Measurements from ENCODE around the gene GRM5. TPM values are rescaled to one million over a fixed set of nuclear protein-coding genes. Genes with fewer than 3 reads are reported as not detected.
"Not testable (repeated sequence)": the region's sequence is repeated elsewhere in the genome, so short reads cannot be mapped to it uniquely, and the experiment has no call there.

The GRM5 gene
- total RNA-seq, 1 donor from 2014 or later = 0.26 TPM

GRCh38 chr11:88950975-88951374, 114.8 kb downstream of the GRM5 start:
- H3K36me3 Mint-ChIP-seq (ENCODE audit: insufficient read depth) = no peaks in the 10 kb centered on the region
- H3K4me1 Mint-ChIP-seq (ENCODE audit: low read depth) = peaks cover 20% of the 10 kb centered on the region

GRCh38 chr11:88948908-88949307, 116.9 kb downstream of the GRM5 start:
- not testable (repeated sequence) for H3K9me3 Mint-ChIP-seq (ENCODE audit: low read depth); H3K27ac Mint-ChIP-seq; H3K4me3 Mint-ChIP-seq (ENCODE audit: low read depth); H3K36me3 Mint-ChIP-seq (ENCODE audit: insufficient read depth); DNase-seq (ENCODE audit: low spot score, unreplicated experiment); H3K27me3 Mint-ChIP-seq
- H3K4me1 Mint-ChIP-seq (ENCODE audit: low read depth) = peaks cover 19% of the 10 kb centered on the region

More at GRCh38 chr11:88950975-88951374, 114.8 kb downstream of the GRM5 start:
- H3K4me3 Mint-ChIP-seq (ENCODE audit: low read depth) = no peak overlapping the region
- no peaks in the 10 kb centered on the region for H3K9me3 Mint-ChIP-seq (ENCODE audit: low read depth)
- DNase-seq (ENCODE audit: low spot score, unreplicated experiment) = no peak
- no peaks in the 10 kb centered on the region for H3K27me3 Mint-ChIP-seq
- no peak for TF ChIP-seq CTCF (IDR thresholded peaks at IDR 0.05; ENCODE audit: unreplicated experiment)
- H3K27ac Mint-ChIP-seq = no peak overlapping the region

DNA sequence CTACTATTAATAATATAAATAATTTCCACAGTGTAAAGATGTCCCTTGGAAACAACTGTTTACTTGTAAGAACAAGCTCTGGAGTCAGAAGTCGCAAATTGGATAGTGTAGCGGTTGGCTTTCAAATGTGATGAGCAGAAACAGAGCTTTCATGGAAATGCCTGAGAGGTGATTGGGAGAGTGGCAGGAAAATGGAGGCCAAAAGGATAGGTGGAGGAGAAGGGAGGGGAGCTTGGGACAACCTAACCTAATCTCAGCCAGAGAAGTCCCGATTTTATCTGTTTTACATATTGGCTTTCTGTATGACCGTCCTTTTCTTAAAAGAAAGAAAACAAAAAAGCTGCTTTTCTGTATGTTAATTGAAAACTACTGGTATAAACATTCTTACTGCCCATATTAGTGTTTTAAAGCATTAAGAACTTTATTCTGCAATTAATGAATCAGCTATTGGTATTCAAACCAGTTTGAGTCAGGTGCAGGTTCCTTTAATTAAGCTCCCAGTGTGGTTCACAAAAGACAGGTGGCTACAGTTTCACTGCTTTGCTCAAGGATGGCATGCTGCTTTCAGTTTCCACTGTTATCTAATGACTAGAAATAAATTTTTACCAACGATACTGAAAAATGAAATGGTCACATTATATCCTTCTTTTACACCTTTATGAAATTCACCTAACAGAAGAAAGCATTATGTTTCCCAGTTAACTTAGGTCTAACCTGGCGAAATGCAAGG, 117.8 kb downstream of the GRM5 start:
- H3K4me3 Mint-ChIP-seq (ENCODE audit: low read depth); DNase-seq (ENCODE audit: low spot score, unreplicated experiment); H3K36me3 Mint-ChIP-seq (ENCODE audit: insufficient read depth); H3K27ac Mint-ChIP-seq; H3K27me3 Mint-ChIP-seq; H3K9me3 Mint-ChIP-seq (ENCODE audit: low read depth): not testable (repeated sequence)
- peaks cover 19% of the 10 kb centered on the region for H3K4me1 Mint-ChIP-seq (ENCODE audit: low read depth)

GRCh38 chr11:88929665-88930064, 136.1 kb downstream of the GRM5 start:
- peaks cover 10% of the 10 kb centered on the region for H3K27me3 Mint-ChIP-seq

GRCh38 chr11:88917065-88917464, 148.7 kb downstream of the GRM5 start:
- H3K9me3 Mint-ChIP-seq (ENCODE audit: low read depth); H3K27me3 Mint-ChIP-seq; DNase-seq (ENCODE audit: low spot score, unreplicated experiment); H3K4me1 Mint-ChIP-seq (ENCODE audit: low read depth); H3K36me3 Mint-ChIP-seq (ENCODE audit: insufficient read depth); H3K27ac Mint-ChIP-seq; H3K4me3 Mint-ChIP-seq (ENCODE audit: low read depth): not testable (repeated sequence)

More at GRCh38 chr11:88929665-88930064, 136.1 kb downstream of the GRM5 start:
- not testable (repeated sequence) for H3K9me3 Mint-ChIP-seq (ENCODE audit: low read depth); DNase-seq (ENCODE audit: low spot score, unreplicated experiment); H3K27ac Mint-ChIP-seq; H3K4me3 Mint-ChIP-seq (ENCODE audit: low read depth); H3K36me3 Mint-ChIP-seq (ENCODE audit: insufficient read depth)
- peaks cover 16% of the 10 kb centered on the region for H3K4me1 Mint-ChIP-seq (ENCODE audit: low read depth)

DNA sequence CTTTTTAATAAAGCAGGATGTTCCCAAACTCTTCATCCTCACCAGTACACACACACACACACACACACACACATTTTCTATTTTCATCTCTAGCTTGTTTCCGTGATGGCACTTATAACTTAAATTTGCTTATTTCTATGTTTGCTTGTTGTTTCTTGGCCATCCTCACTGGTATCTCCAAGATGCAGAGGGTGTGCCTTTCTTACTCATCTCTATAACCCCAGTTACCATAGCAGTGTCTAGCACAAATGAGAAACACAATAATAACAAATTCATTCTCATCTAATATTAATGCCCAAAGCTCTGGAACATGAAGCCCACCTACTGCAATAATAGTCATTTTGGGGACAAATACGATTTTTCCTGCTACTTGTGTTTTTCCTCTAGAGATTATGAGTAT, 156.3 kb downstream of the GRM5 start:
- Mint-ChIP-seq H3K27ac (no peak overlapping the region), H3K9me3 (ENCODE audit: low read depth) (no peaks in the 10 kb centered on the region), H3K27me3 (no peaks in the 10 kb centered on the region), H3K4me3 (ENCODE audit: low read depth) (no peak overlapping the region), H3K36me3 (ENCODE audit: insufficient read depth) (no peaks in the 10 kb centered on the region), H3K4me1 (ENCODE audit: low read depth) (no peaks in the 10 kb centered on the region)
- no peak for DNase-seq (ENCODE audit: low spot score, unreplicated experiment)
- TF ChIP-seq CTCF (IDR thresholded peaks at IDR 0.05; ENCODE audit: unreplicated experiment) = no peak

- H3K9me3 Mint-ChIP-seq (ENCODE audit: low read depth); DNase-seq (ENCODE audit: low spot score, unreplicated experiment); H3K27ac Mint-ChIP-seq; H3K27me3 Mint-ChIP-seq; H3K4me3 Mint-ChIP-seq (ENCODE audit: low read depth); H3K36me3 Mint-ChIP-seq (ENCODE audit: insufficient read depth); H3K4me1 Mint-ChIP-seq (ENCODE audit: low read depth): not testable (repeated sequence)
Measured at GRCh38 chr11:88901436-88901835, 164.3 kb downstream of the GRM5 start.

- peaks cover 43% of the 10 kb centered on the region for H3K9me3 Mint-ChIP-seq (ENCODE audit: low read depth)
- not testable (repeated sequence) for H3K27me3 Mint-ChIP-seq; H3K27ac Mint-ChIP-seq; H3K4me1 Mint-ChIP-seq (ENCODE audit: low read depth); H3K4me3 Mint-ChIP-seq (ENCODE audit: low read depth); H3K36me3 Mint-ChIP-seq (ENCODE audit: insufficient read depth); DNase-seq (ENCODE audit: low spot score, unreplicated experiment)
Measured at GRCh38 chr11:88888855-88889254, 176.9 kb downstream of the GRM5 start.

Measured in progenitor cell of endocrine pancreas (in vitro differentiated cells).